Loucy (cell line): ENCODE measurements around the gene SUMF2.
"Not testable (repeated sequence)": the region's sequence is repeated elsewhere in the genome, so short reads cannot be mapped to it uniquely, and the experiment has no call there.

ENCODE experiments used
- CTCF ChIP-seq: fragments of 200-600 bp; sonication (generic); conservative IDR thresholded peaks from 2 replicates; pipeline ENCODE4 v1.5.1; 2014; ENCODE audit warnings: mild to moderate bottlenecking, antibody characterized with exemption, low read length
- EZH2phosphoT487 ChIP-seq: fragments of 200-600 bp; IDR thresholded peaks from 2 replicates; pipeline ENCODE4 v1.6.1; 2018; ENCODE audit warnings: antibody characterized with exemption, mild to moderate bottlenecking, moderate library complexity, borderline replicate concordance

GRCh38 chr7:56080726-56081435 lies 16.8 kb downstream of the SUMF2 start:
- not testable (repeated sequence) for TF ChIP-seq CTCF, EZH2phosphoT487
